Lower leg skin (tissue), 4 donors: ENCODE measurements around the gene DPH6. TPM values are rescaled to one million over a fixed set of nuclear protein-coding genes. Genes with fewer than 3 reads are reported as not detected.
A peak's percentile ranks its signal among the peaks of the same experiment; 100 is the strongest.
"Not testable (repeated sequence)": the region's sequence is repeated elsewhere in the genome, so short reads cannot be mapped to it uniquely, and the experiment has no call there.

Experiments
- DNase-seq, 2 donors: peaks; one replicate each; pipeline ENCODE4 v3.0.0-alpha.2; 2019; ENCODE audit warnings: low spot score in 2 of 2
- H3K4me3 ChIP-seq: fragments of 200-600 bp; sonication (generic); 2 replicates; pipeline ENCODE4 v1.5.1; 2017; ENCODE audit warnings: mild to moderate bottlenecking, low read depth; ENCODE audit not compliant: poor library complexity, severe bottlenecking
- CTCF ChIP-seq, 3 donors: fragments of 450-650 bp; IDR thresholded peaks; one replicate each; pipeline ENCODE4 v1.5.1; 2016; ENCODE audit warnings: antibody characterized with exemption in 3 of 3, mild to moderate bottlenecking in 3 of 3, moderate library complexity in 2 of 3
- POLR2A ChIP-seq, 2 donors: fragments of 450-650 bp; IDR thresholded peaks; one replicate each; pipeline ENCODE4 v1.6.1; 2016 to 2017; ENCODE audit warnings: antibody characterized with exemption in 2 of 2, mild to moderate bottlenecking in 1 of 2, moderate library complexity in 1 of 2
- WGBS, 2 donors: methylation state at CpG; one replicate each; pipeline ENCODE4 v1.1.5; 2018; 5-methylcytosine and 5-hydroxymethylcytosine counted together
- intact Hi-C: fragments of 100-400 bp; cut with DNase I; formaldehyde crosslinking; loops from one replicate; pipeline ENCODE4 v1.15.0; 2023; ENCODE audit warnings: low total_unique reads
- total RNA-seq, 4 donors: library from RNA; depleted of rRNA; stranded (reverse); fragments of >200 nt; gene quantifications; one replicate each; pipeline ENCODE4 v1.1.0, GENCODE V29; 2016

Gene DPH6
- total RNA-seq, result 10 to 100 TPM in 3 of 4 donors, 1 to 10 TPM in 1; 8.1 to 26.4 (median 18.8) TPM

- WGBS, 2 donors, result 0 to 1% methylated on average over 45 to 58 of the region's 66 CpGs
- DNase-seq, result peak; percentile 64 to 94
- intact Hi-C loops, result no loop called here
- TF ChIP-seq POLR2A (IDR thresholded peaks at IDR 0.05) (no peak), CTCF (IDR thresholded peaks at IDR 0.05) (no peak)
- peak within 1 kb of the TSS; percentile 58 for H3K4me3 ChIP-seq
Observed at GRCh38 chr15:35545824-35546510, at the start of gene DPH6. DPH6 (minus strand) TSS chr15:35546165; CDS start chr15:35546141, 24 bp downstream.

- TF ChIP-seq POLR2A (IDR thresholded peaks at IDR 0.05), result no peak
- no peak for TF ChIP-seq CTCF (IDR thresholded peaks at IDR 0.05)
- WGBS, 2 donors, result 88 to 93% methylated on average over 1 of the region's 1 CpG
- H3K4me3 ChIP-seq, result no peak overlapping the region
- intact Hi-C loops, result no loop called here
- no peak for DNase-seq
Observed at GRCh38 chr15:35595656-35596055, 49.7 kb upstream of the DPH6 start.

GRCh38 chr15:35591987-35592386, 46.0 kb upstream of the DPH6 start:
- H3K4me3 ChIP-seq, DNase-seq, intact Hi-C loops: not testable (repeated sequence)
- WGBS, 2 donors, result 87 to 93% methylated on average over 2 of the region's 2 CpGs

- no peak for TF ChIP-seq POLR2A (IDR thresholded peaks at IDR 0.05)
- TF ChIP-seq CTCF (IDR thresholded peaks at IDR 0.05), result no peak
- H3K4me3 ChIP-seq, result no peak overlapping the region
- peak in 1 of 2 donors; percentile 17 for DNase-seq
- 36 to 45% methylated on average over 1 of the region's 1 CpG for WGBS, 2 donors
- intact Hi-C loops, result no loop called here
Observed at GRCh38 chr15:35583863-35584528, 38.0 kb upstream of the DPH6 start.

- intact Hi-C loops, result no loop called here
- WGBS, 2 donors, result 68 to 69% methylated on average over 3 of the region's 3 CpGs
- DNase-seq, result no peak
- TF ChIP-seq POLR2A (IDR thresholded peaks at IDR 0.05) (no peak), CTCF (IDR thresholded peaks at IDR 0.05) (no peak)
- no peak overlapping the region for H3K4me3 ChIP-seq
Observed at GRCh38 chr15:35580606-35581005, 34.6 kb upstream of the DPH6 start.

GRCh38 chr15:35567392-35567791, 21.4 kb upstream of the DPH6 start:
- TF ChIP-seq CTCF (IDR thresholded peaks at IDR 0.05) (no peak), POLR2A (IDR thresholded peaks at IDR 0.05) (no peak)
- no peak for DNase-seq
- 41 to 43% methylated on average over 1 of the region's 1 CpG for WGBS, 2 donors
- H3K4me3 ChIP-seq, result no peak overlapping the region
- intact Hi-C loops, result no loop called here
